GM19025 (cell line): ENCODE data around the gene FAM83C.

Experiments
- ATAC-seq: cut with Tn5 transposase; IDR thresholded peaks from one replicate; pipeline ENCODE4 v1.9.1; 2021; ENCODE audit warnings: mild to moderate bottlenecking, low read depth, moderate library complexity; ENCODE audit not compliant: unreplicated experiment

Gene FAM83C

GRCh38 chr20:35240811-35241293 lies 51.4 kb downstream of the FAM83C start:
- no peak for ATAC-seq

- ATAC-seq = no peak
Measured at GRCh38 chr20:35240083-35240810, 52.0 kb downstream of the FAM83C start.

GRCh38 chr20:35238735-35239134 lies 53.5 kb downstream of the FAM83C start:
- no peak for ATAC-seq

- no peak for ATAC-seq
Measured at GRCh38 chr20:35238170-35238569, 54.1 kb downstream of the FAM83C start.

GRCh38 chr20:35237486-35237885 lies 54.7 kb downstream of the FAM83C start:
- no peak for ATAC-seq

- no peak for ATAC-seq
Measured at GRCh38 chr20:35235881-35236280, 56.3 kb downstream of the FAM83C start.
